ACHN (cell line): ENCODE results near the gene S1PR3.

ENCODE experiments used
- DNase-seq: peaks from one replicate; pipeline ENCODE4 v3.0.0-alpha.2; 2015
- in situ Hi-C: cut with HindIII; loops from 2 replicates; pipeline ENCODE4 v1.10.0; 2017; ENCODE audit warnings: low sequenced_read_pairs, low pct_ligation_motif_present, low pct_unique_long_range_greater_than_20kb

S1PR3 gene

GRCh38 chr9:89022001-89022759 is 30.9 kb downstream of the S1PR3 start:
- in situ Hi-C loops: no loop called here
- DNase-seq: no peak

GRCh38 chr9:89022902-89023301 is 31.6 kb downstream of the S1PR3 start:
- peak; percentile 17 for DNase-seq
- in situ Hi-C loops: no loop called here

- in situ Hi-C loops: no loop called here
- no peak for DNase-seq
These were observed 32.5 kb downstream of the S1PR3 start for GRCh38 chr9:89023740-89024139.

GRCh38 chr9:89024727-89025126 is 33.5 kb downstream of the S1PR3 start:
- no peak for DNase-seq
- in situ Hi-C loops: no loop called here

GRCh38 chr9:89025553-89025952 is 34.3 kb downstream of the S1PR3 start:
- in situ Hi-C loops: no loop called here

GRCh38 chr9:89026876-89027275 is 35.6 kb downstream of the S1PR3 start:
- DNase-seq: no peak
- in situ Hi-C loops: no loop called here

More at GRCh38 chr9:89025553-89025952, 34.3 kb downstream of the S1PR3 start:
- no peak for DNase-seq

GRCh38 chr9:89029788-89030187 is 38.5 kb downstream of the S1PR3 start:
- DNase-seq: no peak
- in situ Hi-C loops: no loop called here

GRCh38 chr9:89032173-89032572 is 40.9 kb downstream of the S1PR3 start:
- DNase-seq: no peak
- in situ Hi-C loops: no loop called here

- in situ Hi-C loops: no loop called here
- no peak for DNase-seq
These were observed 41.4 kb downstream of the S1PR3 start for GRCh38 chr9:89032661-89033060.

GRCh38 chr9:89036383-89036782 is 45.1 kb downstream of the S1PR3 start:
- no peak for DNase-seq
- in situ Hi-C loops: no loop called here

- in situ Hi-C loops: no loop called here
- DNase-seq: no peak
These were observed 45.6 kb downstream of the S1PR3 start for GRCh38 chr9:89036891-89037290.

- no peak for DNase-seq
- in situ Hi-C loops: no loop called here
These were observed 46.1 kb downstream of the S1PR3 start for GRCh38 chr9:89037346-89037745.

GRCh38 chr9:89037891-89038290 is 46.6 kb downstream of the S1PR3 start:
- in situ Hi-C loops: no loop called here
- no peak for DNase-seq

- in situ Hi-C loops: no loop called here
- no peak for DNase-seq
These were observed 47.3 kb downstream of the S1PR3 start for GRCh38 chr9:89038382-89039103.

- in situ Hi-C loops: no loop called here
- DNase-seq: no peak
These were observed 47.8 kb downstream of the S1PR3 start for GRCh38 chr9:89039104-89039465.

- in situ Hi-C loops: no loop called here
These were observed 48.4 kb downstream of the S1PR3 start for GRCh38 chr9:89039664-89040063.

GRCh38 chr9:89042984-89043383 is 51.7 kb downstream of the S1PR3 start:
- in situ Hi-C loops: no loop called here
- DNase-seq: no peak

More at GRCh38 chr9:89039664-89040063, 48.4 kb downstream of the S1PR3 start:
- no peak for DNase-seq

GRCh38 chr9:89044104-89044503 is 52.8 kb downstream of the S1PR3 start:
- no peak for DNase-seq
- in situ Hi-C loops: no loop called here

GRCh38 chr9:89044881-89045280 is 53.6 kb downstream of the S1PR3 start:
- no peak for DNase-seq
- in situ Hi-C loops: no loop called here

GRCh38 chr9:89046832-89047231 is 55.6 kb downstream of the S1PR3 start:
- in situ Hi-C loops: no loop called here
- no peak for DNase-seq
